Nucleus accumbens (tissue), 56 donors: ENCODE results near the gene DCXR.

Experiments
- DNase-seq, 56 donors: peaks; one replicate each; lab custom pipeline; 2025; lab: John Stamatoyannopoulos, UW

The DCXR gene

GRCh38 chr17:81990836-81991683 lies 46.4 kb downstream of the DCXR start:
- no peak for DNase-seq

GRCh38 chr17:81987161-81987770 lies 50.2 kb downstream of the DCXR start:
- DNase-seq, result no peak

GRCh38 chr17:81986606-81987005 lies 50.9 kb downstream of the DCXR start:
- DNase-seq, result no peak
